Activated naive CD8-positive, alpha-beta T cell treated with anti-CD3 and anti-CD28 coated beads, Interleukin-2, amount 50 U/mL, for 16 hours (primary cell): ENCODE results near the gene NUSAP1.
"Not testable (repeated sequence)": the region's sequence is repeated elsewhere in the genome, so short reads cannot be mapped to it uniquely, and the experiment has no call there.

ENCODE experiments used
- DNase-seq: peaks from one replicate; pipeline ENCODE4 v3.0.0-alpha.2; 2020; ENCODE audit warnings: low read depth, low spot score

NUSAP1 gene

GRCh38 chr15:41331833-41332193, 868 bp upstream of the NUSAP1 start:
- no peak for DNase-seq

GRCh38 chr15:41333026-41333562, 413 bp downstream of the NUSAP1 start:
- DNase-seq = no peak

GRCh38 chr15:41334293-41335120, 1.8 kb downstream of the NUSAP1 start:
- DNase-seq = no peak

GRCh38 chr15:41336549-41336948, 3.9 kb downstream of the NUSAP1 start:
- no peak for DNase-seq

- DNase-seq = no peak
Measured at GRCh38 chr15:41337047-41337446, 4.4 kb downstream of the NUSAP1 start.

- DNase-seq = no peak
Measured at GRCh38 chr15:41337631-41338522, 5.2 kb downstream of the NUSAP1 start.

- no peak for DNase-seq
Measured at GRCh38 chr15:41340189-41340695, 7.6 kb downstream of the NUSAP1 start.

- no peak for DNase-seq
Measured at GRCh38 chr15:41341519-41341918, 8.8 kb downstream of the NUSAP1 start.

- no peak for DNase-seq
Measured at GRCh38 chr15:41347236-41347635, 14.6 kb downstream of the NUSAP1 start.

- no peak for DNase-seq
Measured at GRCh38 chr15:41350057-41350717, 17.5 kb downstream of the NUSAP1 start.

- DNase-seq = no peak
Measured at GRCh38 chr15:41354371-41354770, 21.7 kb downstream of the NUSAP1 start.

- DNase-seq = no peak
Measured at GRCh38 chr15:41367418-41367817, 34.7 kb downstream of the NUSAP1 start.

GRCh38 chr15:41377978-41378377, 45.3 kb downstream of the NUSAP1 start:
- DNase-seq = no peak

GRCh38 chr15:41383974-41384749, 51.5 kb downstream of the NUSAP1 start:
- DNase-seq = not testable (repeated sequence)

- no peak for DNase-seq
Measured at GRCh38 chr15:41387646-41388045, 55.0 kb downstream of the NUSAP1 start.

GRCh38 chr15:41392659-41393058, 60.0 kb downstream of the NUSAP1 start:
- no peak for DNase-seq

- DNase-seq = no peak
Measured at GRCh38 chr15:41394924-41395323, 62.2 kb downstream of the NUSAP1 start.

GRCh38 chr15:41396111-41396510, 63.4 kb downstream of the NUSAP1 start:
- DNase-seq = no peak

GRCh38 chr15:41401904-41402267, 69.2 kb downstream of the NUSAP1 start:
- no peak for DNase-seq

GRCh38 chr15:41407341-41407740, 74.7 kb downstream of the NUSAP1 start:
- no peak for DNase-seq

- DNase-seq = no peak
Measured at GRCh38 chr15:41408234-41408641, 75.6 kb downstream of the NUSAP1 start.
